Activated CD4-positive, alpha-beta T cell treated with anti-CD3 and anti-CD28 coated beads, Interleukin-2, amount 50 U/mL, for 16 hours (primary cell): ENCODE results near the gene UBE3A.

Experiments used
- DNase-seq: peaks from one replicate; pipeline ENCODE4 v3.0.0-alpha.2; 2020

The UBE3A gene

GRCh38 chr15:25327686-25328085, 111.1 kb downstream of the UBE3A start:
- DNase-seq: no peak

GRCh38 chr15:25325187-25325586, 113.6 kb downstream of the UBE3A start:
- DNase-seq: no peak

GRCh38 chr15:25323420-25323819, 115.4 kb downstream of the UBE3A start:
- no peak for DNase-seq

- DNase-seq: no peak
Observed at GRCh38 chr15:25287823-25288222, 151.0 kb downstream of the UBE3A start.
